ENCODE measurements around the gene SECISBP2.

DNA sequence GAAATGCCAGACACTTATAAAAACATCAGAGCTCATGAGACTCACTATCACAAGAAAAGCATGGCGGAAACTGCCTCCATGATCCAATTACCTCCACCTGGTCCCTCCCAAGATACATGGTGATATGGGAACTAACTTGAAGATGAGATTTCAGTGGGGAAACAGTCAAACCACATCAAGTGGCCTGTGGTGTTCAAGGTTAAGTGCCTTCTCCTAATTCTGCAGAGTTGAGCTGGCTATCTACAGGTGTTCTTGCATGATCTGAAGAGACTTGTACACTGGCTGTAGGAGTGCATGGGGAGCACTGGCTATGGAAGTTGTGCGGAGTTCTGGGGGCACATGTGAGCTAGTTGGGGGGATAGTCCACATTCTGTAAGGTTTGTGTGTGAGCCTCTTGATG lies 41.3 kb upstream of the SECISBP2 start:
- TF ChIP-seq, protein P1, sequence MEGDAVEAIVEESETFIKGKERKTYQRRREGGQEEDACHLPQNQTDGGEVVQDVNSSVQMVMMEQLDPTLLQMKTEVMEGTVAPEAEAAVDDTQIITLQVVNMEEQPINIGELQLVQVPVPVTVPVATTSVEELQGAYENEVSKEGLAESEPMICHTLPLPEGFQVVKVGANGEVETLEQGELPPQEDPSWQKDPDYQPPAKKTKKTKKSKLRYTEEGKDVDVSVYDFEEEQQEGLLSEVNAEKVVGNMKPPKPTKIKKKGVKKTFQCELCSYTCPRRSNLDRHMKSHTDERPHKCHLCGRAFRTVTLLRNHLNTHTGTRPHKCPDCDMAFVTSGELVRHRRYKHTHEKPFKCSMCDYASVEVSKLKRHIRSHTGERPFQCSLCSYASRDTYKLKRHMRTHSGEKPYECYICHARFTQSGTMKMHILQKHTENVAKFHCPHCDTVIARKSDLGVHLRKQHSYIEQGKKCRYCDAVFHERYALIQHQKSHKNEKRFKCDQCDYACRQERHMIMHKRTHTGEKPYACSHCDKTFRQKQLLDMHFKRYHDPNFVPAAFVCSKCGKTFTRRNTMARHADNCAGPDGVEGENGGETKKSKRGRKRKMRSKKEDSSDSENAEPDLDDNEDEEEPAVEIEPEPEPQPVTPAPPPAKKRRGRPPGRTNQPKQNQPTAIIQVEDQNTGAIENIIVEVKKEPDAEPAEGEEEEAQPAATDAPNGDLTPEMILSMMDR (IDR thresholded peaks at IDR 0.05; ENCODE audit: low read depth, low read length, missing input control) = no peak
- TF ChIP-seq, protein P2, sequence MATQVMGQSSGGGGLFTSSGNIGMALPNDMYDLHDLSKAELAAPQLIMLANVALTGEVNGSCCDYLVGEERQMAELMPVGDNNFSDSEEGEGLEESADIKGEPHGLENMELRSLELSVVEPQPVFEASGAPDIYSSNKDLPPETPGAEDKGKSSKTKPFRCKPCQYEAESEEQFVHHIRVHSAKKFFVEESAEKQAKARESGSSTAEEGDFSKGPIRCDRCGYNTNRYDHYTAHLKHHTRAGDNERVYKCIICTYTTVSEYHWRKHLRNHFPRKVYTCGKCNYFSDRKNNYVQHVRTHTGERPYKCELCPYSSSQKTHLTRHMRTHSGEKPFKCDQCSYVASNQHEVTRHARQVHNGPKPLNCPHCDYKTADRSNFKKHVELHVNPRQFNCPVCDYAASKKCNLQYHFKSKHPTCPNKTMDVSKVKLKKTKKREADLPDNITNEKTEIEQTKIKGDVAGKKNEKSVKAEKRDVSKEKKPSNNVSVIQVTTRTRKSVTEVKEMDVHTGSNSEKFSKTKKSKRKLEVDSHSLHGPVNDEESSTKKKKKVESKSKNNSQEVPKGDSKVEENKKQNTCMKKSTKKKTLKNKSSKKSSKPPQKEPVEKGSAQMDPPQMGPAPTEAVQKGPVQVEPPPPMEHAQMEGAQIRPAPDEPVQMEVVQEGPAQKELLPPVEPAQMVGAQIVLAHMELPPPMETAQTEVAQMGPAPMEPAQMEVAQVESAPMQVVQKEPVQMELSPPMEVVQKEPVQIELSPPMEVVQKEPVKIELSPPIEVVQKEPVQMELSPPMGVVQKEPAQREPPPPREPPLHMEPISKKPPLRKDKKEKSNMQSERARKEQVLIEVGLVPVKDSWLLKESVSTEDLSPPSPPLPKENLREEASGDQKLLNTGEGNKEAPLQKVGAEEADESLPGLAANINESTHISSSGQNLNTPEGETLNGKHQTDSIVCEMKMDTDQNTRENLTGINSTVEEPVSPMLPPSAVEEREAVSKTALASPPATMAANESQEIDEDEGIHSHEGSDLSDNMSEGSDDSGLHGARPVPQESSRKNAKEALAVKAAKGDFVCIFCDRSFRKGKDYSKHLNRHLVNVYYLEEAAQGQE (IDR thresholded peaks at IDR 0.05) = no peak
- TF ChIP-seq GABPA (IDR thresholded peaks at IDR 0.05 in 1 of 2, conservative IDR thresholded peaks at IDR 0.05 in 1 of 2) (no peak), RAD21 (IDR thresholded peaks at IDR 0.05) (no peak), JUND (IDR thresholded peaks at IDR 0.05) (no peak), HNF4A (conservative IDR thresholded peaks at IDR 0.05) (no peak), TAF1 (conservative IDR thresholded peaks at IDR 0.05) (no peak), YY1 (IDR thresholded peaks at IDR 0.05) (no peak), FOXA2 (IDR thresholded peaks at IDR 0.05) (no peak), HNF4G (IDR thresholded peaks at IDR 0.05) (no peak), EGR1 (IDR thresholded peaks at IDR 0.05; ENCODE audit: low read depth in 2 of 2) (no peak)
- TF ChIP-seq, protein P3, sequence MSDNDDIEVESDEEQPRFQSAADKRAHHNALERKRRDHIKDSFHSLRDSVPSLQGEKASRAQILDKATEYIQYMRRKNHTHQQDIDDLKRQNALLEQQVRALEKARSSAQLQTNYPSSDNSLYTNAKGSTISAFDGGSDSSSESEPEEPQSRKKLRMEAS (IDR thresholded peaks at IDR 0.05) = no peak
- TF ChIP-seq, protein P4, sequence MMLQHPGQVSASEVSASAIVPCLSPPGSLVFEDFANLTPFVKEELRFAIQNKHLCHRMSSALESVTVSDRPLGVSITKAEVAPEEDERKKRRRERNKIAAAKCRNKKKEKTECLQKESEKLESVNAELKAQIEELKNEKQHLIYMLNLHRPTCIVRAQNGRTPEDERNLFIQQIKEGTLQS (IDR thresholded peaks at IDR 0.05) = no peak

All from liver (tissue), 3 donors.